ENCODE results near the gene RHOT2. TPM values are rescaled to one million over a fixed set of nuclear protein-coding genes. Genes with fewer than 3 reads are reported as not detected.

The RHOT2 gene
- total and polyA plus RNA-seq, 9 of the 15 experiments (the other 6 are each of a cell fraction or from before 2014, with no cell fraction given) = 5.0 to 373 (median 112) TPM

- TF ChIP-seq TCF7L2 (IDR thresholded peaks at IDR 0.05; ENCODE audit: low read depth, low read length) = no peak
- TF ChIP-seq ZNF444 (CRISPR knock-in tag; IDR thresholded peaks at IDR 0.05) = no peak
- TF ChIP-seq, protein P1, sequence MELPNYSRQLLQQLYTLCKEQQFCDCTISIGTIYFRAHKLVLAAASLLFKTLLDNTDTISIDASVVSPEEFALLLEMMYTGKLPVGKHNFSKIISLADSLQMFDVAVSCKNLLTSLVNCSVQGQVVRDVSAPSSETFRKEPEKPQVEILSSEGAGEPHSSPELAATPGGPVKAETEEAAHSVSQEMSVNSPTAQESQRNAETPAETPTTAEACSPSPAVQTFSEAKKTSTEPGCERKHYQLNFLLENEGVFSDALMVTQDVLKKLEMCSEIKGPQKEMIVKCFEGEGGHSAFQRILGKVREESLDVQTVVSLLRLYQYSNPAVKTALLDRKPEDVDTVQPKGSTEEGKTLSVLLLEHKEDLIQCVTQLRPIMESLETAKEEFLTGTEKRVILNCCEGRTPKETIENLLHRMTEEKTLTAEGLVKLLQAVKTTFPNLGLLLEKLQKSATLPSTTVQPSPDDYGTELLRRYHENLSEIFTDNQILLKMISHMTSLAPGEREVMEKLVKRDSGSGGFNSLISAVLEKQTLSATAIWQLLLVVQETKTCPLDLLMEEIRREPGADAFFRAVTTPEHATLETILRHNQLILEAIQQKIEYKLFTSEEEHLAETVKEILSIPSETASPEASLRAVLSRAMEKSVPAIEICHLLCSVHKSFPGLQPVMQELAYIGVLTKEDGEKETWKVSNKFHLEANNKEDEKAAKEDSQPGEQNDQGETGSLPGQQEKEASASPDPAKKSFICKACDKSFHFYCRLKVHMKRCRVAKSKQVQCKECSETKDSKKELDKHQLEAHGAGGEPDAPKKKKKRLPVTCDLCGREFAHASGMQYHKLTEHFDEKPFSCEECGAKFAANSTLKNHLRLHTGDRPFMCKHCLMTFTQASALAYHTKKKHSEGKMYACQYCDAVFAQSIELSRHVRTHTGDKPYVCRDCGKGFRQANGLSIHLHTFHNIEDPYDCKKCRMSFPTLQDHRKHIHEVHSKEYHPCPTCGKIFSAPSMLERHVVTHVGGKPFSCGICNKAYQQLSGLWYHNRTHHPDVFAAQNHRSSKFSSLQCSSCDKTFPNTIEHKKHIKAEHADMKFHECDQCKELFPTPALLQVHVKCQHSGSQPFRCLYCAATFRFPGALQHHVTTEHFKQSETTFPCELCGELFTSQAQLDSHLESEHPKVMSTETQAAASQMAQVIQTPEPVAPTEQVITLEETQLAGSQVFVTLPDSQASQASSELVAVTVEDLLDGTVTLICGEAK (IDR thresholded peaks at IDR 0.05) = no peak
- TF ChIP-seq, protein P1 (CRISPR knock-in tag; IDR thresholded peaks at IDR 0.05) = no peak
- no peak for TF ChIP-seq ZNF274 (IDR thresholded peaks at IDR 0.05; ENCODE audit: borderline replicate concordance, low read depth, low read length)
- TF ChIP-seq ZNF3 (CRISPR knock-in tag; IDR thresholded peaks at IDR 0.05) = no peak
- peak; percentile 60; the same call in 1 of the 2 replicates for TF ChIP-seq L3MBTL2 (IDR thresholded peaks at IDR 0.05)
- no peak for TF ChIP-seq FOXA1 (IDR thresholded peaks at IDR 0.05; ENCODE audit: borderline replicate concordance)
- TF ChIP-seq SMARCA4 (IDR thresholded peaks at IDR 0.05) = 0 out of 2 replicates have a peak, but pooled peaks have one; percentile 34
- no peak for TF ChIP-seq CHCHD3 (CRISPR knock-in tag; IDR thresholded peaks at IDR 0.05)
- TF ChIP-seq ZNF174 (CRISPR knock-in tag; IDR thresholded peaks at IDR 0.05) = no peak
- no peak for TF ChIP-seq CBX2 (IDR thresholded peaks at IDR 0.05; ENCODE audit: insufficient read depth, low read length, poor library complexity, severe bottlenecking)
- no peak for TF ChIP-seq THAP7 (CRISPR knock-in tag; IDR thresholded peaks at IDR 0.05)
- TF ChIP-seq ZSCAN29 (IDR thresholded peaks at IDR 0.05) = no peak
- no peak for TF ChIP-seq ZNF785 (CRISPR knock-in tag; IDR thresholded peaks at IDR 0.05)
- TF ChIP-seq FOXK2 (conservative IDR thresholded peaks at IDR 0.05 in 1 of 2, IDR thresholded peaks at IDR 0.05 in 1 of 2; ENCODE audit: low read depth in 2 of 2) = no peak
- no peak for TF ChIP-seq ZFP36 (IDR thresholded peaks at IDR 0.05; ENCODE audit: low read depth, low read length, partially characterized antibody)
- TF ChIP-seq SP1 (CRISPR knock-in tag; IDR thresholded peaks at IDR 0.05) = peak; percentile 80
- no peak for TF ChIP-seq ZBTB34 (CRISPR knock-in tag; IDR thresholded peaks at IDR 0.05)
Measured at GRCh38 chr16:660459-661183, 7.3 kb upstream of the RHOT2 start (continued).

Data from K562 (cell line).